HG03045 (cell line): ENCODE data around the gene NEGR1.

Experiments used
- ATAC-seq: cut with Tn5 transposase; IDR thresholded peaks from one replicate; pipeline ENCODE4 v1.9.1; 2021; ENCODE audit warnings: mild to moderate bottlenecking, moderate library complexity; ENCODE audit not compliant: unreplicated experiment

The NEGR1 gene

DNA sequence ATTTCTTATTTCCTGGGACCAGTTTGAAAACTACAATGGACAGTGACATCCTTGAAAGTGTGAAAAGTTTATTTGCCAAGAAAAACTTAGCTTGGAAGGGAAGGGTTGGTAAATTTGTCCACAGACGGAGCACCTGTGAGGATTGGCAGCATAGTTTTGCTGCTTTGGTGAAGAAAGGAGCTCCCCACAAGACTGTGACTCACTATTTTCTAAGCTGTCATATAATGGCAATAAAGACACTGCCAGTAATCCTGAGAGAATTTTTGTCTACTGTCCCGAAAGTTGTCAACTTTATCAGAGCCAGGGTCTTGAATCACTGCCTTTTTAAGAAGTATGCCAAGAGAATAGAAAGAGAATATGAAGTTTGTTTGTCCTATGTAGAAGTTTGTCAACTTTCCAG lies 230.8 kb downstream of the NEGR1 start:
- ATAC-seq, result no peak

- no peak for ATAC-seq
Measured at GRCh38 chr1:72050551-72050950, 231.8 kb downstream of the NEGR1 start.

- ATAC-seq, result no peak
Measured at GRCh38 chr1:72037745-72038343, 244.5 kb downstream of the NEGR1 start.

- ATAC-seq, result no peak
Measured at GRCh38 chr1:72034827-72035226, 247.5 kb downstream of the NEGR1 start.

DNA sequence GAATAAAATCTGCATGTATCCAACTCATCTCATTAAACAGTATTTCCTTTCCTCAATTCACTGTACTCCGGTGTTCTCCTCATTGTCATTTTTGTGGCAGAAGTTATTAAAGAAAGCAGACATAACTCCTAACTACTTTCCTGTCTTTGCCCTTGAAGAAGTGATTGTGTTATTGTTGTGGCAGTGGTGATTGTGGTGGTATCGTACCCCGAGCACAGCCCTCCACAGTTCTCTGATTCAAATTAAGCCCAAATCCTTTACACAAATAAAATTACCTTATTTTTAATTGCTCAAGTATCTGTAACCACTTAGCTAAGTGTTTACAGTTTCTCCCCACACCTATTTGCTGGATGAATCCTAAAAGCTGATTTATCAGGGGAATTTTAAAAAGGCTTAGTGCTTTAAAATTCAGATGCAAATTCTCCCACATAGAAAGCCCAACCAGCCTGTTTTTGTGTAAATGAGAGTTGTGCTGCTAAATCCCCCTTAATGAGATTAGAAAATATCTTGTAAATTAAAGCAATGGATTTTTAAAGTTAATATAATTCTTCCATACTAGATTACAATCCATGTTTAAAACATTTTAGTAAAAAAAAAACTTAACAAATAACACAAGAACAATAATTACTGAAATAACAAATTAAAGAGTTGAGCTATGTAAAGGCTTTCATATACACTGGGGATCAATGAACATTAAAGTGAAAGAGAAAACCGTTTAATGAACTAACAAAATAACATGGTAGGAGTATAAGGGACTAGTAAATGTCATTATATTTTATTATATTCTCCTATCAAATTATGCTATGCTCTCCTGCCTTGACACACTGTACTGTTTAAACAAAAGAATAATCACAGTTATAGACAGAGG lies 259.0 kb downstream of the NEGR1 start:
- no peak for ATAC-seq

- ATAC-seq, result no peak
Measured at GRCh38 chr1:72018562-72018961, 263.8 kb downstream of the NEGR1 start.

GRCh38 chr1:72015006-72015405 lies 267.3 kb downstream of the NEGR1 start:
- ATAC-seq, result no peak

DNA sequence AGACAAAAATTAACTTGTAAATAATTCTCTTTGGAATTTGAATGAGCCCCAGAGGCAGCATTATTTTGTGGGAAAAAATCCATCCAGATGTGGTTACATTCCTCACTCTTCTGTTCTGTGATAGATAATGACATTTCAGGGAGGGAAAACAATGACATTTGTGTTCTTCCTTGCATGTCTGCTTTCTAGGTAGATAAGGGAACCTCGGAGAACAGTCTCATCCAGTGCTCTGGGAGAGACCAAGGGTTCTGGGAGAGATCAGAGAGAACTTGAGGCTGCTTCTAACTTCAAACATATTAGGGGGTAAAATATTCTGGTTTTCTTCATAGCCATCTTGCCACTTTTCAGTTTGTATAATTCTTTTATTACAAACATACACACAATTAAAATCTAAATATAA lies 269.2 kb downstream of the NEGR1 start:
- no peak for ATAC-seq

DNA sequence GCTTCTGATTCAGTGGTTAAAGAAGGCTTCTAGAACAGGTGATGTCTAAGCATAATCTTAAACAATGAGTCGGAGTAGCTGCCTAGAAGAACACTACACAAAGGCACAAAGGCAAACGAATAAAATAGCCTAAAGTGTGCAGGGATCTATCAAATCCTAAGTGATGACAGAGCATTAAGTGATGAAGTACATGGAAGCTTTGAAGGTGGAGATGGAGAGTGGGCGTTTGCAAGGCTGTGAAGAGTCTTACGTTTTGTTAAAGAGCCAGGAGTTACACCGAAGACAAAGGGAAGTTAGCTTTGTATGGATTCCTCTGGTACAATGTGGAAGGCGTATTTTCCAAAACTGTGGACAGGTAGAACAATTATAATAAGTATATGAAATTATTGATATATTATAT lies 270.6 kb downstream of the NEGR1 start:
- no peak for ATAC-seq

- no peak for ATAC-seq
Measured at GRCh38 chr1:72010094-72010431, 272.3 kb downstream of the NEGR1 start.

DNA sequence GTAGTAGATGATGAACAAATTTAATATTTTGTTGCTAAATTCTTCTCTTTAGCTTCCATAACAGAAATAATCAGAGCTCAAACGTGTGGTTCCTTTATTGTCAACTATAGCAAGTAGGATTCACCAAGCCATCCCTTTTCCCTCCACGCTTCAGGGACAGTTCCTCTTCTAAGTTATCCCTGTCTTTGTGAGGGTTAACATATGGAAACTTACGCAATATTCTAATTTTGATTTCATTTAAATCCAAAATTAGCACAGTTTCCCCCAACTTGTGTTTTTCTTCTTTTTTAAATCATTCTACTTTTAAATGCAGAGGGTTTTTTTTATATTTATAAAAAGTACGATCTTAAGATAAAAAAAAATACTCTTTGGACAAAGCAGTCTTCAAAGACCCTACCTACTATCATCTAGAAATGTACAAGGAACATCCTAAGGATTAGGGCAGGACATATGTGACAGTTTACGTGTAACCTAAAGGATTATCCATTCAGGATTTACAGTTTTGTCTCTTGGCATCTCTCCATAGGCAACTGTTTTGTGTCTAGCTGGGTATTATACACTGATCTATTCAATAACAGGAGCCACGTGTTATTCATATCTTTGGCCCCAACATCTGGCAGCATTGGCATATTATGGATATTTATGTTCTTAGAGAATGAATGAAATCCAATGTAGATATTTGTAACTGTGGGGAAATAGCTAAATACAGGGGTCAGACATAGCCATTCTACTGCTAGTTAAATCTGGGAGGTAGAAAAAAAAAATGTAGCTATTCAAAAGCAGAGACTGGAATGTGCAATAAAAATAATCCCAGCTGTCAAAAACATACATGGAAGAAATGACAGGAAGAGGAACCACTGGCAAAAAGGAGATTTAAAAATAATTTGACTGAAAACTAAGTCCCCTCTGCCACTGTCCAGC lies 272.9 kb downstream of the NEGR1 start:
- ATAC-seq, result no peak

DNA sequence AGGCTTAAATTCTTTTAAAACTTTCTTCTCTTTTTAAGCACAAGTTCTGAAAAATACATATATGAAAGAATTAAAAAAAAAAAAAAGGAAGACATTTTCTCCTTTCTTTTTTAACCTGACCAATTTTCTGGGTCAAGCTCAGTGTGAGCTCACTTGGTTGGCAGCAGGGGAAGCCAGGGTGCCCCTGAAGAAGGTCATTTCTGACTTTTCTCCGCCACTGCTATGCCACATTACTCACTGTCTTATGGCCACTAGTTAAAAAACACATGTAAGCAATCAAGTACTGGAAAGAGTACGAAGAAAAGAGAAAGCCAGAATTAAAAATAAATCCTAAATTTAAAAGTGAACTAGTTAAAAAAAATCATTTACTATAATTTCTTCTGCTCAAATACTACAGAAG lies 275.0 kb downstream of the NEGR1 start:
- no peak for ATAC-seq

- ATAC-seq, result no peak
Measured at GRCh38 chr1:72006092-72006491, 276.2 kb downstream of the NEGR1 start.

- ATAC-seq, result no peak
Measured at GRCh38 chr1:72003092-72003491, 279.2 kb downstream of the NEGR1 start.

DNA sequence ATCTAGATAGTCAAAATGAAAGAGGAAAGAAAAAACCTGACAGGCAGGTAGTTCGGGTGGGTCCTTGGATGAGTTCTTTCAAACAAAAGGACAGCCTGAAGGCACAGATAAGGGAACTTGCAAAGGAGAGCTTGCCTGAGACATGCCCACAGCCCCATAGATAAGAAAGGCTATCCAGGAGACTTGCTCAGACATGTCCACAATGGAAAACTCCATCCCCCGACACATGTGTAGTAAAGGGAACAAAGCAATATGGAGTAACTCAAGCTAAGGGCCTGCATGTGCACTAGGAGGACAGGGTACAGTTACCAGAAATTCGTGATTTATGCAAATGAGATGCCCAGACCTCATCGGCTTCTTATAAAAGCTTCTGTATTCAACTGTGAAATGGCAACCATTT lies 281.5 kb downstream of the NEGR1 start:
- no peak for ATAC-seq

- ATAC-seq, result no peak
Measured at GRCh38 chr1:71994646-71995045, 287.7 kb downstream of the NEGR1 start.

- ATAC-seq, result no peak
Measured at GRCh38 chr1:71987181-71987580, 295.2 kb downstream of the NEGR1 start.

- no peak for ATAC-seq
Measured at GRCh38 chr1:71986160-71986559, 296.2 kb downstream of the NEGR1 start.

DNA sequence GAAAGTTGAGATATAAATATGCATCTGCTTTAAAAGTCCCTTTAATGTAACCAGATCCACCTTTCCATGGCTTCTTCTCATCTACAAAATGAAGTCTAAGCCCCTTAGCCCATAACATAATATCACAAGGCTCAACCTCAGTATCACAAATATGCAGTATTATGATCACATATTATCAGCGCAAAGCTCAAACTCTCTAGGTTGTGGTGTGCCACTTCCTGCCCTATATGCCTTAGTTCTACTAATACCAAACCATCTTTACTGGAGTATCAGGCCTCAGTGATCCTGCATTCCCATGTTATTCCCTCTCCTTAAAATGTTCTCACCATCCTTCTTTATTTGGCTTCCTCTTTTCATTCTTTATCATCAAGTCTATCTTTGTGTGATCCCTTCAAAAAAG lies 301.8 kb downstream of the NEGR1 start:
- ATAC-seq, result no peak

DNA sequence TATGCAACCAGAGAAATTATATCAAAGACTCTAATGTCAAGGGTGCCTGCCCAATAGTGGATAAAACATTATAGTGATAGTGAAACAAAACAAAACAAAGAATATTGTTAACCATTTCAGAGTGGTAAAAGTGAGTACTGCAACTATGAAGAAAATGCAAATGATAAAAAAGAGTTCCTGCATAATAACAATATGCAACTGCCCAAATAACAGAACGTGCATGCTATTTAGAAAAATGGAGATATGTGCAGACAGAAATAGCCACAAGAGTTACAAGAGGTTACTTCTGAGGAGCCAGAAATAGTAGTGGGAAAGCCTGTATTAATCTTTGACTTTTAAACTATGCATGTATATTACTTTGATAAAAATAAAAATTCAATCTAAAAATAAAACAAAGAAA lies 302.5 kb downstream of the NEGR1 start:
- no peak for ATAC-seq

DNA sequence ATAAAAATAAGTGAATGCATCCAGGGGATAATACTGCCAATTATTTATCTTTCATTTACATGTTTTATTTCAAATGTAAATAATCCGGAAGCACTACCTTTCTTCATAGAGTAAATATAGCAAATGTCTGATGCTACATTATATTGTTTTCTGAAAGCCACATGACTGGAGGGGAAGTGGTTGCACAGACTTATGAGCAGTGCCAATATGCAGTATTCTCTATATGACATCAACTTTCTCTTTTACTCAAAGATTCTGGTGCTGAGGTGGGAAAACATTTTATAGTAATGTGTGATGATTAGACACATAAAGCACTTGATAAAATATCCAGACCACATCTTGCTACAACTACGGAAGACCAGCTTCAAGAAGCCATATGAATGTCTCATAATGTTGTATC lies 314.7 kb downstream of the NEGR1 start:
- ATAC-seq, result no peak

DNA sequence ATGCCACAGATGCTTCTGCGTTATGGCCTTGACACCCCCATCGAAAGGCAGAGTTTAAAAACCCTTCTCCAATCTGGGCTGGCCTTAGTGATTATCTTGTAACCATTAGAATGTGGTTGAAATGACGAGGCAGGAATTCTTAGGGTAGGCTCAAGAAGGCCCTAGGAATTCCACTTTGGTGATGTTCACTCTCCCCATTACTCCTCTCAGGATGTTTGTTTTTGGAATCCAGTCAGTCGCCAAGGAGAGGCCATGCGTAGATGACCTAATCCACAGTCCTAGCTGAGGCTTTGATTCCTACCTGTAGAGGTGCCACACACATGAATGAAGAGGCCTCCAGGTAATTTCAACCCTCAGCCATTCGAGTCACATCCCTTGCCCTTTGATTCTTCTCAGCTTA lies 318.2 kb downstream of the NEGR1 start:
- no peak for ATAC-seq
